GM19328 (cell line): ENCODE data around the gene LSM11.

Source experiments
- ATAC-seq: cut with Tn5 transposase; IDR thresholded peaks from one replicate; pipeline ENCODE4 v1.9.1; 2021; ENCODE audit warnings: mild to moderate bottlenecking, moderate library complexity; ENCODE audit not compliant: unreplicated experiment

The LSM11 gene

GRCh38 chr5:157732596-157733262 lies 10.8 kb upstream of the LSM11 start:
- no peak for ATAC-seq

GRCh38 chr5:157734436-157734835 lies 9.1 kb upstream of the LSM11 start:
- ATAC-seq, result no peak

GRCh38 chr5:157735991-157736390 lies 7.5 kb upstream of the LSM11 start:
- ATAC-seq, result no peak

GRCh38 chr5:157739388-157740228 lies 3.9 kb upstream of the LSM11 start:
- ATAC-seq, result no peak

- no peak for ATAC-seq
These were observed 3.3 kb upstream of the LSM11 start for GRCh38 chr5:157740229-157740610.

- ATAC-seq, result no peak
These were observed 2.4 kb upstream of the LSM11 start for GRCh38 chr5:157741131-157741530.

- peak; percentile 29 for ATAC-seq
These were observed 819 bp downstream of the LSM11 start for GRCh38 chr5:157744051-157745011.

- ATAC-seq, result no peak
These were observed 1.5 kb downstream of the LSM11 start for GRCh38 chr5:157745041-157745456.

- ATAC-seq, result no peak
These were observed 3.7 kb downstream of the LSM11 start for GRCh38 chr5:157747173-157747740.

GRCh38 chr5:157747766-157748700 lies 4.5 kb downstream of the LSM11 start:
- no peak for ATAC-seq

- ATAC-seq, result no peak
These were observed 5.4 kb downstream of the LSM11 start for GRCh38 chr5:157748760-157749461.

- no peak for ATAC-seq
These were observed 5.9 kb downstream of the LSM11 start for GRCh38 chr5:157749462-157749799.

GRCh38 chr5:157750320-157750719 lies 6.8 kb downstream of the LSM11 start:
- no peak for ATAC-seq

- no peak for ATAC-seq
These were observed 12.6 kb downstream of the LSM11 start for GRCh38 chr5:157756122-157756521.

- no peak for ATAC-seq
These were observed 15.2 kb downstream of the LSM11 start for GRCh38 chr5:157758706-157759105.

- no peak for ATAC-seq
These were observed 18.4 kb downstream of the LSM11 start for GRCh38 chr5:157761690-157762621.

- ATAC-seq, result no peak
These were observed 21.0 kb downstream of the LSM11 start for GRCh38 chr5:157764531-157764930.

GRCh38 chr5:157766442-157766841 lies 22.9 kb downstream of the LSM11 start:
- ATAC-seq, result no peak
